Prostate gland (tissue), 2 donors: Measurements from ENCODE around the gene TF.

Source experiments
- POLR2A ChIP-seq: fragments of 450-650 bp; IDR thresholded peaks from one replicate; pipeline ENCODE4 v1.6.1; 2016; ENCODE audit warnings: antibody characterized with exemption, mild to moderate bottlenecking
- POLR2AphosphoS5 ChIP-seq: sonication (generic); formaldehyde crosslinking; IDR thresholded peaks from one replicate; pipeline ENCODE4 v1.6.1; 2017; ENCODE audit warnings: antibody characterized with exemption
- TF ChIP-seq, protein P1 (sequence below), 4 experiments: fragments of 200-600 bp in 2 of 4; fragments of 450-650 bp in 2 of 4; sonication (generic) in 2 of 4; IDR thresholded peaks; 1 replicate in 3 of 4; 2 replicates in 1 of 4; pipeline ENCODE4 v1.5.1; 2016 to 2019; ENCODE audit warnings: antibody characterized with exemption in 4 of 4, mild to moderate bottlenecking in 2 of 4, moderate library complexity in 2 of 4

GRCh38 chr3:133782454-133782853 lies 36.3 kb downstream of the TF start:
- TF ChIP-seq, protein P1, sequence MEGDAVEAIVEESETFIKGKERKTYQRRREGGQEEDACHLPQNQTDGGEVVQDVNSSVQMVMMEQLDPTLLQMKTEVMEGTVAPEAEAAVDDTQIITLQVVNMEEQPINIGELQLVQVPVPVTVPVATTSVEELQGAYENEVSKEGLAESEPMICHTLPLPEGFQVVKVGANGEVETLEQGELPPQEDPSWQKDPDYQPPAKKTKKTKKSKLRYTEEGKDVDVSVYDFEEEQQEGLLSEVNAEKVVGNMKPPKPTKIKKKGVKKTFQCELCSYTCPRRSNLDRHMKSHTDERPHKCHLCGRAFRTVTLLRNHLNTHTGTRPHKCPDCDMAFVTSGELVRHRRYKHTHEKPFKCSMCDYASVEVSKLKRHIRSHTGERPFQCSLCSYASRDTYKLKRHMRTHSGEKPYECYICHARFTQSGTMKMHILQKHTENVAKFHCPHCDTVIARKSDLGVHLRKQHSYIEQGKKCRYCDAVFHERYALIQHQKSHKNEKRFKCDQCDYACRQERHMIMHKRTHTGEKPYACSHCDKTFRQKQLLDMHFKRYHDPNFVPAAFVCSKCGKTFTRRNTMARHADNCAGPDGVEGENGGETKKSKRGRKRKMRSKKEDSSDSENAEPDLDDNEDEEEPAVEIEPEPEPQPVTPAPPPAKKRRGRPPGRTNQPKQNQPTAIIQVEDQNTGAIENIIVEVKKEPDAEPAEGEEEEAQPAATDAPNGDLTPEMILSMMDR (IDR thresholded peaks at IDR 0.05) = no peak
- TF ChIP-seq POLR2A (no peak), POLR2AphosphoS5 (no peak)
